Uterus (tissue), 2 donors: Measurements from ENCODE around the gene ATRN.

Experiments
- CTCF ChIP-seq, 4 experiments: fragments of 200-600 bp in 2 of 4; fragments of 450-650 bp in 2 of 4; sonication (generic) in 2 of 4; IDR thresholded peaks; one replicate each; pipeline ENCODE4 v1.5.1; 2016 to 2019; ENCODE audit warnings: antibody characterized with exemption in 4 of 4, mild to moderate bottlenecking in 2 of 4, moderate library complexity in 1 of 4
- POLR2A ChIP-seq, 2 donors: fragments of 450-650 bp; IDR thresholded peaks; one replicate each; pipeline ENCODE4 v1.6.1; 2016; ENCODE audit warnings: antibody characterized with exemption in 2 of 2, mild to moderate bottlenecking in 1 of 2, moderate library complexity in 1 of 2

DNA sequence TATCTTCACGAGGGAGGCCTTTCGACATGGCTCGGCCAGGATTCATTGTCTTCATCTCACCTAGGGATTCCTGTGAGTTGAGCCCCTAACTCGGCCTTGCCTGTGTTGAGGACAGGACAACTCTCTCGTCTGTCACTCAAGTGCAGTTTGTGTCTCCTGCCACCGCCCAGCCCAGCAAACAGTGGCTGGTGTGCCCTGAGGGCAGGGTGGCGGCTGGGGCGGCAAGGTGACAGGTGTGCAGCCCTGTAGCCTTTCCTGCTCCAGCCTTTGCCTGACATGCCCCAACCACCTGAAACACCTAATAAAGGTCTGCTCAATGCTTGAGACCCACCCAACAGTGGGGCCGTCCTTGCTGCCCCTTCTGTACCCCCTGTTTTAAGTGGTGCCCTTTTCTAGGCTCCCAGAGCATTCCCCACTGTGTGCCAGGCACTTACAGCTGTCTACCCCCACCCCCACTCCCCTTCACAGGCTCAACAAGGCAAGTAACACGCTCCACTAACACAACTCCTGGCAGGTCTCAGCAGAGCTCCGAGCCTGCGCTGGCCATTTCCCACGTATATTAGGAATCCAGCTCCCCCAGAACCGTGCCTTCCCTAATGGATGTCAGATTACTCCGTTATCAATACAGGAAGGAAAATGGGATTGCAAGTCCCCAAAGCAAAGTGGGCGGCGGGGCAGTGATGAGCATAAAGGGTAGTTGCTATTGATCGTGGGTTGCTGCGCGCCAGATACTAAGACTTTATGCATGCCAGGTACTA is 174.7 kb downstream of the ATRN start:
- TF ChIP-seq CTCF (IDR thresholded peaks at IDR 0.05) = no peak
- TF ChIP-seq POLR2A (IDR thresholded peaks at IDR 0.05) = no peak
